GM19397 (cell line): ENCODE data around the gene MEFV.
"Not testable (repeated sequence)": the region's sequence is repeated elsewhere in the genome, so short reads cannot be mapped to it uniquely, and the experiment has no call there.

Source experiments
- ATAC-seq: cut with Tn5 transposase; IDR thresholded peaks from one replicate; pipeline ENCODE4 v1.9.1; 2021; ENCODE audit warnings: mild to moderate bottlenecking, moderate library complexity; ENCODE audit not compliant: unreplicated experiment

The MEFV gene

GRCh38 chr16:3256146-3256865 lies at the start of gene MEFV:
TSS of gene MEFV (minus strand) at chr16:3256633. CDS start at chr16:3256587, 46 bp downstream.
- ATAC-seq = no peak

GRCh38 chr16:3306078-3306477 lies 49.6 kb upstream of the MEFV start:
- no peak for ATAC-seq

- ATAC-seq = peak; percentile 94
Measured at GRCh38 chr16:3305109-3306068, 49.0 kb upstream of the MEFV start, which contains the start of the genes TIGD7 and ZNF75A. TSS of gene TIGD7 (minus strand) at chr16:3305430. CDS start at chr16:3300614, 4,816 bp downstream. TSS of gene ZNF75A (plus strand) at chr16:3305497. CDS start at chr16:3308429, 2,932 bp downstream.

- no peak for ATAC-seq
Measured at GRCh38 chr16:3304370-3304769, 47.9 kb upstream of the MEFV start.

- no peak for ATAC-seq
Measured at GRCh38 chr16:3295783-3296182, 39.4 kb upstream of the MEFV start.

- ATAC-seq = no peak
Measured at GRCh38 chr16:3295209-3295608, 38.8 kb upstream of the MEFV start.

- ATAC-seq = no peak
Measured at GRCh38 chr16:3292604-3293003, 36.2 kb upstream of the MEFV start.

GRCh38 chr16:3289998-3290673 lies 33.7 kb upstream of the MEFV start:
- no peak for ATAC-seq

GRCh38 chr16:3285131-3285530 lies 28.7 kb upstream of the MEFV start:
- ATAC-seq = no peak

GRCh38 chr16:3283543-3284447 lies 27.4 kb upstream of the MEFV start:
- ATAC-seq = no peak

- ATAC-seq = peak; percentile 79
Measured at GRCh38 chr16:3282730-3283542, 26.5 kb upstream of the MEFV start, which contains the start of gene ZNF263. TSS of gene ZNF263 (plus strand) at chr16:3283491. CDS start at chr16:3283819, 328 bp downstream.

GRCh38 chr16:3282103-3282729 lies 25.8 kb upstream of the MEFV start:
- ATAC-seq = peak; percentile 23

- ATAC-seq = no peak
Measured at GRCh38 chr16:3281222-3281820, 24.9 kb upstream of the MEFV start.

GRCh38 chr16:3276679-3277078 lies 20.2 kb upstream of the MEFV start:
- no peak for ATAC-seq

- ATAC-seq = no peak
Measured at GRCh38 chr16:3274947-3275346, 18.5 kb upstream of the MEFV start.

GRCh38 chr16:3274490-3274889 lies 18.1 kb upstream of the MEFV start:
- ATAC-seq = no peak

- not testable (repeated sequence) for ATAC-seq
Measured at GRCh38 chr16:3271281-3271680, 14.8 kb upstream of the MEFV start.

GRCh38 chr16:3270718-3271117 lies 14.3 kb upstream of the MEFV start:
- not testable (repeated sequence) for ATAC-seq
